Heart left ventricle (tissue), 16 donors: Measurements from ENCODE around the gene ANAPC1. TPM values are rescaled to one million over a fixed set of nuclear protein-coding genes. Genes with fewer than 3 reads are reported as not detected.
"Not testable (repeated sequence)": the region's sequence is repeated elsewhere in the genome, so short reads cannot be mapped to it uniquely, and the experiment has no call there.

Source experiments
- ATAC-seq, 4 donors: fragments of 200-7000 bp; cut with Tn5 transposase; one replicate each; pipeline ENCODE4 v1.9.1; 2020 to 2022; ENCODE audit warnings: moderate library complexity in 4 of 4, mild to moderate bottlenecking in 3 of 4, moderate number of reproducible peaks in 1 of 4
- DNase-seq, 5 donors: peaks; one replicate each; pipeline ENCODE4 v3.0.0-alpha.2; 2020
- H3K27ac ChIP-seq, 12 donors: fragments of 200-600 bp; sonication (generic) in 4 of 12; one replicate each; pipeline versions ENCODE4 v1.5.0 to v1.8.0; 2016 to 2022; ENCODE audit warnings: mild to moderate bottlenecking in 2 of 12
- H3K27me3 ChIP-seq, 9 donors: fragments of 200-600 bp; sonication (generic) in 2 of 9; one replicate each; pipeline versions ENCODE4 v1.5.1 to v1.8.0; 2016 to 2022; ENCODE audit warnings: mild to moderate bottlenecking in 3 of 9
- H3K36me3 ChIP-seq, 9 donors: fragments of 200-600 bp; sonication (generic) in 2 of 9; one replicate each; pipeline versions ENCODE4 v1.5.0 to v1.8.0; 2018 to 2022; ENCODE audit warnings: mild to moderate bottlenecking in 2 of 9
- H3K4me1 ChIP-seq, 12 donors: fragments of 200-600 bp; sonication (generic) in 4 of 12; one replicate each; pipeline versions ENCODE4 v1.5.0 to v1.8.0; 2016 to 2022; ENCODE audit warnings: mild to moderate bottlenecking in 3 of 12
- H3K4me3 ChIP-seq, 12 donors: fragments of 200-600 bp; sonication (generic) in 4 of 12; one replicate each; pipeline versions ENCODE4 v1.5.0 to v1.8.0; 2017 to 2022; ENCODE audit warnings: mild to moderate bottlenecking in 9 of 12, moderate library complexity in 4 of 12
- H3K9me3 ChIP-seq, 12 donors: fragments of 200-600 bp; sonication (generic) in 4 of 12; one replicate each; pipeline versions ENCODE4 v1.5.0 to v1.8.0; 2016 to 2022; ENCODE audit warnings: mild to moderate bottlenecking in 1 of 12
- POLR2A ChIP-seq, 2 donors: fragments of 450-650 bp; IDR thresholded peaks; one replicate each; pipeline ENCODE4 v1.6.1; 2017; ENCODE audit warnings: antibody characterized with exemption in 2 of 2, mild to moderate bottlenecking in 2 of 2, moderate library complexity in 2 of 2
- WGBS, 4 donors: extraction: QIAGEN DNeasy Blood & Tissue Kit in 2 of 4; methylation state at CpG; one replicate each; pipeline versions ENCODE4 v1.1.5 to v1.1.7; 2013 to 2018; 5-methylcytosine and 5-hydroxymethylcytosine counted together
- intact Hi-C, 10 donors: fragments of 100-400 bp; cut with DNase I; formaldehyde crosslinking; loops; one replicate each; pipeline versions ENCODE4 v1.11.1 to v1.14.2; 2022
- polyA plus RNA-seq, 2 donors: library from polyadenylated mRNA; stranded (reverse); fragments of 200-250 nt; gene quantifications; one replicate each; pipeline ENCODE4 v1.2.3, GENCODE V29; 2013
- total RNA-seq, 9 donors: library from RNA; depleted of rRNA in 2 of 9; stranded (reverse); fragments of >200 nt in 2 of 9; fragmentation: NEBNext Ultra II Directional in 3 of 9; extraction: Animal tissue kit (Norgen Biotek cat#: 25700) in 3 of 9; gene quantifications; one replicate each; pipeline versions ENCODE4 v1.1.0 to v1.2.4, GENCODE V29; 2016 to 2023
- TF ChIP-seq, protein P1 (sequence below), 12 donors: fragments of 200-600 bp; sonication (generic) in 4 of 12; IDR thresholded peaks; one replicate each; pipeline versions ENCODE4 v1.5.0 to v1.8.0; 2018 to 2022; ENCODE audit warnings: antibody characterized with exemption in 12 of 12, mild to moderate bottlenecking in 5 of 12
- donor health status: ischemic (EF 13 %, LVEDD 7.1; RV severe dilation, severe dysfunction).
- donor health status: healthy with polysubstance abuse.
- donor health status: DM: no; HTN: yes; CAD: no.
- donor health status: DM: no; HTN: no; CAD: no.
- donor health status: ischemic (EF 25% LVEDD 6.9; RV normal size, moderate dysfunction).
- donor health status: ischemic (EF 25% LVEDD 5.7; RV mildly dilated, moderate dysfunction).
- donor health status: healthy.
- donor health status: DM: yes; HTN: yes; CAD: no.
- donor health status: ischemic (EF 35%, LVEDD 5.7; RV mildly dilated, moderate dysfunction).
- donor health status: nonischemic (EF 11% LVEDD 7.7; RV severe dilation, severe dysfunction).
- donor health status: DM: yes; HTN: yes; CAD: no.
- donor health status: PGD.
- donor health status: ischemic (EF 29% LVEDD 5.4; RV normal size, mild dysfunction).
- donor health status: nonischemic (EF 23%, LVEDD 6.1; RV moderate dilation, normal function).

The ANAPC1 gene
- total and polyA plus RNA-seq, 11 donors = 4.9 to 30.7 (median 17.2) TPM

DNA sequence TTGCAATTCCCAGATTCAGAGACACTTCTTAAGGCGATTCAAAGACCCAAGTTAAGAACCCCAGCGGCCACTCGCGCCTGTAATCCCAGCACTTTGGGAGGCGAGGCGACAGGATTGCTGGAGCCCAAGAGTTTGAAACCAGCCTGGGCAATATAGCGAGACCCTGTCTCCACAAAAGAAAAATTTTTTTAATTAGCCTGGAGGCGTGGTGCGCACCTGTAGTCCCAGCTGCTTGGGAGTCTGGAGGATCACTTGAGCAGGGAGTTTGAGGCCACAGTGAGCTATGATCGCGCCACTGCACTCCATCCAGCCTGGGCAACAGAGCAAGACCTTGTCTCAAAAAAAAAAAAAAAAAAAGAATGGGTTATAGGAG is 585 bp upstream of the ANAPC1 start:
- Histone ChIP-seq H3K4me1 (peaks cover 0 to 20% (median 9%) of the 10 kb centered on the region in 12 donors), H3K36me3 (peaks cover 0 to 11% (median 6%) of the 10 kb centered on the region in 9 donors), H3K4me3 (peak overlapping the region; percentile 54 to 99 (median 97)), H3K27me3 (no peaks in the 10 kb centered on the region), H3K27ac (peak overlapping the region in 10 of 12 donors; percentile 58 to 90 (median 80)), H3K9me3 (no peaks in the 10 kb centered on the region)
- ATAC-seq (peak in 1 of 4 donors; percentile 14), DNase-seq (no peak)
- intact Hi-C loops = no loop called here
- TF ChIP-seq, protein P1, sequence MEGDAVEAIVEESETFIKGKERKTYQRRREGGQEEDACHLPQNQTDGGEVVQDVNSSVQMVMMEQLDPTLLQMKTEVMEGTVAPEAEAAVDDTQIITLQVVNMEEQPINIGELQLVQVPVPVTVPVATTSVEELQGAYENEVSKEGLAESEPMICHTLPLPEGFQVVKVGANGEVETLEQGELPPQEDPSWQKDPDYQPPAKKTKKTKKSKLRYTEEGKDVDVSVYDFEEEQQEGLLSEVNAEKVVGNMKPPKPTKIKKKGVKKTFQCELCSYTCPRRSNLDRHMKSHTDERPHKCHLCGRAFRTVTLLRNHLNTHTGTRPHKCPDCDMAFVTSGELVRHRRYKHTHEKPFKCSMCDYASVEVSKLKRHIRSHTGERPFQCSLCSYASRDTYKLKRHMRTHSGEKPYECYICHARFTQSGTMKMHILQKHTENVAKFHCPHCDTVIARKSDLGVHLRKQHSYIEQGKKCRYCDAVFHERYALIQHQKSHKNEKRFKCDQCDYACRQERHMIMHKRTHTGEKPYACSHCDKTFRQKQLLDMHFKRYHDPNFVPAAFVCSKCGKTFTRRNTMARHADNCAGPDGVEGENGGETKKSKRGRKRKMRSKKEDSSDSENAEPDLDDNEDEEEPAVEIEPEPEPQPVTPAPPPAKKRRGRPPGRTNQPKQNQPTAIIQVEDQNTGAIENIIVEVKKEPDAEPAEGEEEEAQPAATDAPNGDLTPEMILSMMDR (IDR thresholded peaks at IDR 0.05) = no peak
- no peak for TF ChIP-seq POLR2A (IDR thresholded peaks at IDR 0.05)
- WGBS, 4 donors = 14 to 25% (median 20%) methylated on average over 11 of the region's 11 CpGs

DNA sequence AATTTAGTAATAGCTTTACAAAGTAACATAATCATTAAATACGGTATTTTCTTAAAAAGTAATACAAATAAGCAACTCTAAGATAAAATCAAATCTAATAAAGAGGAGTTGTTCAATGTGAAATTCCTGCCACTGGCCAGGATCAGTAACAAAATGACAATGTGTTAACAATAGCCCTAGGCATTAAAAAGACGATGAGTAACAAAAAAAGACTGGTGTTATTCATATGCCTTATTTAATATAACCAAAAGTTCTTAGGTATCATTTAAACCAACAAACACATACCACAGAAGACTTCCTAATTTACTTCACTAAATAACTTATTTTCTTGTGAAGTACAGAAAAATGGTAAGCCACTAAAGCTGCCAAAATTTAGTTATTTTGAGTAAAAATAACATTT is 11.2 kb downstream of the ANAPC1 start:
- H3K27ac ChIP-seq, H3K9me3 ChIP-seq, ATAC-seq, intact Hi-C loops, H3K27me3 ChIP-seq, H3K4me3 ChIP-seq, H3K4me1 ChIP-seq, DNase-seq: not testable (repeated sequence)
- peaks cover 0 to 65% (median 42%) of the 10 kb centered on the region in 9 donors for H3K36me3 ChIP-seq
- 82 to 96% (median 92%) methylated on average over 2 of the region's 2 CpGs for WGBS, 4 donors

DNA sequence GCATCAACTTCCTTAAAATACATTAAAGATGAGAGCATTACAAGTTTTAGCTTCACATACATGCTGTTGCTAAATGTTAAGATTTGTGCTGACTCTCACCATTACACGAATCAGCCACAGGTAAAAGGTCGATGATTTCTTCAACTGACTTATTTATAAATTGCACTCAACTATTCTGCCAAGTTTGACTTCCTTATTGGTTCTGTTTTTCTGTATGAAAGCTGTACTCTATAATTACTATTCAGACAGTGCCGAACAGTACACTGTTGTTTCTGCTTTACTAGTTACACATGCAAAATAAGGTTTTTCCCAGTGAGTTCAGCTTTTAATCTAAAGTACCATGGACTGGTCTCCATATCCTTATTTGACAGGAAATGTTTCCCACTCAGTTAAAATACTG is 18.9 kb downstream of the ANAPC1 start:
- H3K27ac ChIP-seq, ATAC-seq, DNase-seq, H3K9me3 ChIP-seq, H3K4me3 ChIP-seq, H3K4me1 ChIP-seq, intact Hi-C loops, H3K27me3 ChIP-seq: not testable (repeated sequence)
- peaks cover 0 to 59% (median 35%) of the 10 kb centered on the region in 9 donors for H3K36me3 ChIP-seq
- 50 to 74% (median 63%) methylated on average over 2 to 3 of the region's 3 CpGs for WGBS, 4 donors

DNA sequence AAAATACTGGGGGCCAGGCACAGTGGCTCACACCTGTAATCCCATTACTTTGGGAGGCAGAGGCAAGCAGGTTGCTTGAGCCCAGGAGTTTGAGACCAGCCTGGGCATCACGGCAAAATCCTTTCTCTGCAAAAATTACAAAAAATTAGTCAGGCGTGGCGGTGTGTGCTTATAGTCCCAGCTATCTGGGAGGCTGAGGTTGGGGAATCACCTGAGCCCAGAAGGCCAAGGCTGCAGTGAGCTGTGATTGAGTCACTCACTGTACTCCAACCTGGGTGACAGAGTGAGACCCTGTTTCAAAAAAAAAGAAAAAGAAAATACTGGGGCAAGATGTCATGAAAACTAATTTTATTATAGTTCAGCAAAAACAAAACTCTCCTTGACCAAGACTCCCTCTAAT is 24.0 kb downstream of the ANAPC1 start:
- WGBS, 4 donors = 29 to 62% (median 46%) methylated on average over 2 to 3 of the region's 3 CpGs
- H3K9me3 ChIP-seq, ATAC-seq, H3K27ac ChIP-seq, DNase-seq, intact Hi-C loops, H3K4me1 ChIP-seq, H3K4me3 ChIP-seq, H3K27me3 ChIP-seq: not testable (repeated sequence)
- peaks cover 0 to 66% (median 38%) of the 10 kb centered on the region in 9 donors for H3K36me3 ChIP-seq

DNA sequence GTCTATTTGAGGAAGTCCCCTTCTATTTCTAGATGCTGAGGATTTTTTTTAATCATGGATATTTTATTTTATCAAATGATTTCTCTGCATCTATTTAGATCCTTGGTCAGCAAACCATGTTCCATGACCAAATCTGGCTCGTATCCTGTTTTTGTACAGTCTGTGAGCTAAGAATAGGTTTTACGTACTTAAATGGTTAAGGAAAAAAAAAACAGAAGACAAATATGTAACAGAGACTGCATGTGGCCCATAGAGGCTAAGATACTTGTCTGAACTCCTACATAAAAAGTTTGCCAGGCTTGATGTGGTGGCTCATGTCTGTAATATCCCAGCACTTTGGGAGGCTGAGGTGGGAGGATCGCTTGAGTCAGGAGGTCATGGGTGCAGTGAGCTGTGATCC is 31.4 kb downstream of the ANAPC1 start:
- ATAC-seq (peak in 1 of 4 donors; percentile 32), DNase-seq (peak in 1 of 5 donors; percentile 9)
- H3K4me3 ChIP-seq, H3K27ac ChIP-seq, H3K4me1 ChIP-seq, H3K9me3 ChIP-seq, intact Hi-C loops, H3K27me3 ChIP-seq: not testable (repeated sequence)
- WGBS, 4 donors = 71 to 84% (median 80%) methylated on average over 3 of the region's 3 CpGs
- peaks cover 0 to 63% (median 28%) of the 10 kb centered on the region in 9 donors for H3K36me3 ChIP-seq

DNA sequence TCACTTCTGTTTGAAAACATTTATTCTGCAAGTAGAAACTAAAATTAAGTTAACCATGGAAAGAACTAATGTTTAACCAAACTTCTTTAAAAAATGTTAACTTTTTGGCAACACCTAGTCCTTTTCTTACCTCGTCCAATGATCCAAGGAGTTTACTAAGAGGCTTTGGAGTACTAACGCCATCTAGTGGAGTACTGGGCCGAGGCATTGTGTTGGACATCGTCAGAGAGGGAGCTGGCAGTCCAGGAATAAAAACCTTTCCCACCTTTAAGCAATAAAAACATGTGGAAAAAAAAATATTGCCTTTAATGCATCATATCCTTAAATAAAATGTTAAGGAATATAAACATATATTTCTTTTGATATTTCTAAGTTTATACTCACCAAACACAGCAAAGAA is 33.3 kb downstream of the ANAPC1 start:
- WGBS, 4 donors = 10 to 20% (median 14%) methylated on average over 3 to 4 of the region's 4 CpGs
- H3K9me3 ChIP-seq, H3K4me1 ChIP-seq, H3K27ac ChIP-seq, intact Hi-C loops, H3K4me3 ChIP-seq, DNase-seq, H3K27me3 ChIP-seq: not testable (repeated sequence)
- TF ChIP-seq, protein P1 (IDR thresholded peaks at IDR 0.05) = peak in 11 of 12 donors; percentile 21 to 58 (median 48)
- peaks cover 0 to 61% (median 19%) of the 10 kb centered on the region in 9 donors for H3K36me3 ChIP-seq
- ATAC-seq = peak in 2 of 4 donors; percentile 64 to 65

DNA sequence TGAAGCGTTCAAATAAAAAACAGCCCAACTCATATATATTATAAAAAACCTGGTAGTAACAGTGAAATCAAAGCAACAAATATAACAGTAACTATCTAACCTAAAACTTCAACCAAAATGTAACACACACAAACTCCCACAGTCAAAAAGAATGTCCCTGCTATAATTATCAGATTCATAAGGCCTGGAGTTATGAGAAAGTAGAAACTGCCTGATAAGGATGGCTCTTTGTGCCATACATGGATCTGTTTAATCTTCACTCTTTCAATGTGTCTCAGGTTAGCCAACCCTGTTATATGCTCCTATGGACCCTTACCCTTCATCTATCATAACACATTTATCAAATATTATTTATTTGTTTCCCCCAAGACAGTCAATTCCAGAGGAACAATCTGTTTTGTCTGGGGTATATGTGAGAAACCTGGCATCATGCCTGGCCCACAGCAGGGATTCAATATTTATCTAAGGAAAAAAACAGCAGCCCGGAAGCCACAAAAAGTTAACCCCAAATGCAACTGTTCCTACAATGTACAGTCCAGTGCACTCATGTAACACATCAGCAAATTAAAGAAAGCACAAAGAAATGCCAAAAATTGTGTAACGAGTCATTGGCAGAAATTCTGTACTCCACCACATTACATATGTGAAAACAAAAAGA is 44.2 kb downstream of the ANAPC1 start:
- ATAC-seq, H3K27me3 ChIP-seq, H3K9me3 ChIP-seq, H3K4me3 ChIP-seq, DNase-seq, intact Hi-C loops: not testable (repeated sequence)
- peaks cover 0 to 17% (median 2%) of the 10 kb centered on the region in 12 donors for H3K4me1 ChIP-seq
- H3K27ac ChIP-seq = peak overlapping the region in 1 of 12 donors; percentile 4
- 40 to 56% (median 49%) methylated on average over 2 to 3 of the region's 3 CpGs for WGBS, 4 donors
- peaks cover 0 to 45% (median 10%) of the 10 kb centered on the region in 9 donors for H3K36me3 ChIP-seq

DNA sequence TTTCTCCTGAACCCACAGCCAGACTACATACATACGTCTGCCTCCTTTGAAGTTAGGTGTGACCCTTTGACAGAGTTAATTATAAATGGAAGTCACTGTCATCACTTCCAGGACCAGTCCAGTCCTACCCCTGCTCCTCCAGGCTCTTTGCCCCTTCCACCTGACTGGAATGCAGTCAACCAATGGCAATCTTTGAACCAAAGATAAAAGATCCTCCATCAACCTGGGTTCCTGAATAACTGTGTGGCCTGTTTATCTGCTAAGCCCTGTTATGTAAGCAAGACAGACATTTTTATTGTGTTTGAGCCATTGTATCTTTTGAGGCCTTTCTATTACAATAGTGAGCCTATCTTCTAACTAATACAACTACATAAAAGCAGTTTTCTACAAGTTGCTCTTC is 45.0 kb downstream of the ANAPC1 start:
- H3K9me3 ChIP-seq, intact Hi-C loops, H3K27me3 ChIP-seq, H3K27ac ChIP-seq, ATAC-seq, H3K4me3 ChIP-seq, DNase-seq: not testable (repeated sequence)
- 38 to 50% (median 47%) methylated on average over 1 of the region's 1 CpG for WGBS, 4 donors
- peaks cover 0 to 17% (median 2%) of the 10 kb centered on the region in 12 donors for H3K4me1 ChIP-seq
- peaks cover 0 to 50% (median 16%) of the 10 kb centered on the region in 9 donors for H3K36me3 ChIP-seq

DNA sequence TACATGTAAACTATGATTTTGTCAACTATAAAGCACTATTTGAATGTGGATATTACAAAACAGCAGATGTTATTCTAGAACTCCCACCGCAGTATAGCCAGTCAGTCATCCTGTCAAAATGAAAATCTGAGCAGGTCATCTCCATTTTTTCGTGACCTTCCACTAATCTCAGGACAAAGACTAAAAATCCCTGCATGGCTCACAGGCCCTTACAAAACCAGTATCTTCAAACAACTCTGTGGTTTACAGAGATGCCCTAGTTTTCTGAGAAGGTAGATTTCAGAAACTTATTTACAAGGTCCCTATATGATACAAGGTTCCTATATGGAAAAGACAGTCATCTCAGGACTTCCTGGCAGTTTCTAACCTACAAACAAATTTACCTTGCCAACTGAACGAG is 49.8 kb downstream of the ANAPC1 start:
- 80 to 92% (median 88%) methylated on average over 3 of the region's 3 CpGs for WGBS, 4 donors
- H3K36me3 ChIP-seq = peaks cover 0 to 73% (median 43%) of the 10 kb centered on the region in 9 donors
- intact Hi-C loops = not testable (repeated sequence)

More for the DNA sequence above, 49.8 kb downstream of the ANAPC1 start:
- H3K4me1 ChIP-seq, H3K4me3 ChIP-seq, H3K27ac ChIP-seq, DNase-seq, H3K27me3 ChIP-seq, H3K9me3 ChIP-seq, ATAC-seq: not testable (repeated sequence)
